Occipital lobe (tissue), 2 donors: Measurements from ENCODE around the gene KRT3. TPM values are rescaled to one million over a fixed set of nuclear protein-coding genes. Genes with fewer than 3 reads are reported as not detected.

Experiments used
- DNase-seq: peaks from one replicate; lab custom pipeline; 2025; lab: John Stamatoyannopoulos, UW
- total RNA-seq: library from RNA; depleted of rRNA; stranded (reverse); fragments of >200 nt; gene quantifications from one replicate; pipeline ENCODE4 v1.2.3, GENCODE V29; 2014

KRT3 gene
- not detected for total RNA-seq

- no peak for DNase-seq
Measured at GRCh38 chr12:52795694-52796428, at the start of gene KRT3. TSS of gene KRT3 (minus strand) at chr12:52796117. CDS start at chr12:52796042, 75 bp downstream.

GRCh38 chr12:52844386-52844785 is 48.5 kb upstream of the KRT3 start:
- DNase-seq = no peak

- no peak for DNase-seq
Measured at GRCh38 chr12:52839436-52840105, 43.7 kb upstream of the KRT3 start.

GRCh38 chr12:52838609-52839435 is 42.9 kb upstream of the KRT3 start:
- DNase-seq = no peak

- no peak for DNase-seq
Measured at GRCh38 chr12:52837781-52838608, 42.1 kb upstream of the KRT3 start.

- no peak for DNase-seq
Measured at GRCh38 chr12:52837413-52837741, 41.5 kb upstream of the KRT3 start.

- DNase-seq = no peak
Measured at GRCh38 chr12:52836491-52837412, 40.8 kb upstream of the KRT3 start.

GRCh38 chr12:52836042-52836466 is 40.1 kb upstream of the KRT3 start:
- DNase-seq = no peak

- no peak for DNase-seq
Measured at GRCh38 chr12:52835271-52836041, 39.5 kb upstream of the KRT3 start.

- no peak for DNase-seq
Measured at GRCh38 chr12:52834727-52835001, 38.7 kb upstream of the KRT3 start.

- DNase-seq = no peak
Measured at GRCh38 chr12:52833922-52834726, 38.2 kb upstream of the KRT3 start, which contains the start of gene KRT79. TSS of gene KRT79 (minus strand) at chr12:52834311. CDS start at chr12:52834260, 51 bp downstream.

GRCh38 chr12:52832985-52833905 is 37.3 kb upstream of the KRT3 start:
- no peak for DNase-seq

GRCh38 chr12:52832451-52832850 is 36.5 kb upstream of the KRT3 start:
- DNase-seq = no peak

- no peak for DNase-seq
Measured at GRCh38 chr12:52831251-52831650, 35.3 kb upstream of the KRT3 start.

- no peak for DNase-seq
Measured at GRCh38 chr12:52829986-52830770, 34.3 kb upstream of the KRT3 start.

GRCh38 chr12:52828591-52829021 is 32.7 kb upstream of the KRT3 start:
- DNase-seq = no peak

GRCh38 chr12:52828156-52828555 is 32.2 kb upstream of the KRT3 start:
- DNase-seq = no peak
